ENCODE measurements around the gene RIPK1.

DNA sequence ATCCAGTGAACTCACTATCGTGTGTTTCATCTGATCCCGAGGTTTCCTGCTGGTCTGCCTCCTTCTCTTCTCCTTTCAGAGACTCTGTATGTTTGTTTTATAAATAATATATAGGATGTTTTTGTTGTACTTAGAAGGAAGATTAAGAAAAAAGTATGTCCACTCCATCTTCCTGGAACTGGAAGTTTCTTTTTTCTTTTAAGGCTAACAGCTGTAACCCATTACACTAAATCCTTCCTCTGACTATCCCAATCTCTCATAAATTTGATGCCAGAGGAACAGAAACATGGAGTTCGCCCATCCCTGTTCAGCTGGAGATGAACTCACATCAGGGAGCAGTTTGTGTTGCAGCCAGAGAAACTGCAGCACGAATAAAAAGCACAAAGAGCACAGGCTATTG lies 20.7 kb downstream of the RIPK1 start:
- TF ChIP-seq, protein P1, sequence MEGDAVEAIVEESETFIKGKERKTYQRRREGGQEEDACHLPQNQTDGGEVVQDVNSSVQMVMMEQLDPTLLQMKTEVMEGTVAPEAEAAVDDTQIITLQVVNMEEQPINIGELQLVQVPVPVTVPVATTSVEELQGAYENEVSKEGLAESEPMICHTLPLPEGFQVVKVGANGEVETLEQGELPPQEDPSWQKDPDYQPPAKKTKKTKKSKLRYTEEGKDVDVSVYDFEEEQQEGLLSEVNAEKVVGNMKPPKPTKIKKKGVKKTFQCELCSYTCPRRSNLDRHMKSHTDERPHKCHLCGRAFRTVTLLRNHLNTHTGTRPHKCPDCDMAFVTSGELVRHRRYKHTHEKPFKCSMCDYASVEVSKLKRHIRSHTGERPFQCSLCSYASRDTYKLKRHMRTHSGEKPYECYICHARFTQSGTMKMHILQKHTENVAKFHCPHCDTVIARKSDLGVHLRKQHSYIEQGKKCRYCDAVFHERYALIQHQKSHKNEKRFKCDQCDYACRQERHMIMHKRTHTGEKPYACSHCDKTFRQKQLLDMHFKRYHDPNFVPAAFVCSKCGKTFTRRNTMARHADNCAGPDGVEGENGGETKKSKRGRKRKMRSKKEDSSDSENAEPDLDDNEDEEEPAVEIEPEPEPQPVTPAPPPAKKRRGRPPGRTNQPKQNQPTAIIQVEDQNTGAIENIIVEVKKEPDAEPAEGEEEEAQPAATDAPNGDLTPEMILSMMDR (IDR thresholded peaks at IDR 0.05; ENCODE audit: control extremely low read depth in 1 of 3, insufficient read depth in 1 of 3, low read depth in 1 of 3, low read length in 3 of 3): no peak
- TF ChIP-seq HDAC6 (IDR thresholded peaks at IDR 0.05; ENCODE audit: low read depth, low read length) (no peak), POLR2A (IDR thresholded peaks at IDR 0.05; ENCODE audit: control extremely low read depth in 1 of 2, low read depth in 2 of 2, low read length in 2 of 2) (no peak)
